H1 (cell line): Measurements from ENCODE around the gene CLP1. TPM values are rescaled to one million over a fixed set of nuclear protein-coding genes. Genes with fewer than 3 reads are reported as not detected.
A peak's percentile ranks its signal among the peaks of the same experiment; 100 is the strongest.

Experiments used
- ASH2L ChIP-seq: fragments of 200-600, 300-600 bp; sonication (generic); IDR thresholded peaks from one replicate; pipeline ENCODE4 v1.7.1; 2017; ENCODE audit warnings: low read length
- BACH1 ChIP-seq: IDR thresholded peaks from 2 replicates; pipeline ENCODE4 v1.6.1; 2012; ENCODE audit warnings: low read length, improper control_type of control experiment
- BRCA1 ChIP-seq: IDR thresholded peaks from 2 replicates; pipeline ENCODE4 v1.6.1; 2012; ENCODE audit warnings: low read depth, low read length, improper control_type of control experiment
- EGR1 ChIP-seq: IDR thresholded peaks from 2 replicates; pipeline ENCODE4 v1.6.1; 2011; ENCODE audit warnings: low read depth, low read length, borderline replicate concordance
- EP300 ChIP-seq, 2 experiments: IDR thresholded peaks; 1 replicate in 1 of 2; 2 replicates in 1 of 2; pipeline ENCODE4 v1.6.1; 2011 to 2012; ENCODE audit warnings: low read depth in 2 of 2, low read length in 2 of 2, mild to moderate bottlenecking in 2 of 2, borderline replicate concordance in 1 of 2, inconsistent platforms in 1 of 2, moderate library complexity in 1 of 2
- FOSL1 ChIP-seq: IDR thresholded peaks from 2 replicates; pipeline ENCODE4 v1.6.1; 2011; ENCODE audit warnings: mild to moderate bottlenecking, low read depth, low read length, moderate library complexity; ENCODE audit not compliant: insufficient read depth
- HDAC2 ChIP-seq, 2 experiments: fragments of 300-600 bp in 1 of 2; sonication (generic) in 1 of 2; IDR thresholded peaks; 2 replicates each; pipeline ENCODE4 v1.6.1; 2011 to 2012; ENCODE audit warnings: low read depth in 2 of 2, low read length in 2 of 2, mild to moderate bottlenecking in 2 of 2, moderate library complexity in 2 of 2, borderline replicate concordance in 1 of 2, inconsistent platforms in 1 of 2
- JUND ChIP-seq: IDR thresholded peaks from 2 replicates; pipeline ENCODE4 v1.6.1; 2011; ENCODE audit warnings: mild to moderate bottlenecking, improper control_type of control experiment, low read length
- KDM4A ChIP-seq: IDR thresholded peaks from one replicate; pipeline ENCODE4 v1.7.1; 2012; ENCODE audit warnings: low read depth, mild to moderate bottlenecking, moderate library complexity, low read length, inconsistent platforms; ENCODE audit not compliant: severe bottlenecking
- MAFK ChIP-seq: IDR thresholded peaks from 2 replicates; pipeline ENCODE4 v1.6.1; 2012; ENCODE audit warnings: low read depth, mild to moderate bottlenecking, improper control_type of control experiment, low read length
- POLR2A ChIP-seq, 2 experiments: IDR thresholded peaks; 1 replicate in 1 of 2; 2 replicates in 1 of 2; pipeline ENCODE4 v1.6.1; 2011; ENCODE audit warnings: low read depth in 2 of 2, low read length in 2 of 2, mild to moderate bottlenecking in 2 of 2; ENCODE audit errors: control extremely low read depth in 1 of 2
- POU5F1 ChIP-seq: IDR thresholded peaks from 2 replicates; pipeline ENCODE4 v1.6.1; 2011; ENCODE audit warnings: low read depth, mild to moderate bottlenecking, low read length, moderate library complexity
- RBBP5 ChIP-seq: IDR thresholded peaks from 2 replicates; pipeline ENCODE4 v1.7.1; 2012; ENCODE audit warnings: low read depth, mild to moderate bottlenecking, inconsistent platforms, low read length, moderate library complexity, borderline replicate concordance
- RNF2 ChIP-seq: fragments of 200-900, 300-1000 bp; sonication (generic); IDR thresholded peaks from 2 replicates; pipeline ENCODE4 v1.7.1; 2016; ENCODE audit warnings: borderline replicate concordance, low read depth, mild to moderate bottlenecking, antibody characterized with exemption, low read length; ENCODE audit not compliant: poor library complexity, severe bottlenecking; ENCODE audit errors: missing control alignments
- SIN3A ChIP-seq, 2 experiments: IDR thresholded peaks in 1 of 2; conservative IDR thresholded peaks in 1 of 2; 2 replicates each; pipeline ENCODE4 v1.6.1; 2011 to 2012; ENCODE audit warnings: low read length in 2 of 2, improper control_type of control experiment in 1 of 2, low read depth in 1 of 2, mild to moderate bottlenecking in 1 of 2
- SIRT6 ChIP-seq: IDR thresholded peaks from one replicate; pipeline ENCODE4 v1.7.1; 2012; ENCODE audit warnings: low read length, inconsistent platforms
- TAF1 ChIP-seq: IDR thresholded peaks from 2 replicates; pipeline ENCODE4 v1.6.1; 2011; ENCODE audit warnings: mild to moderate bottlenecking, low read depth, low read length
- TBP ChIP-seq: IDR thresholded peaks from 2 replicates; pipeline ENCODE4 v1.6.1; 2011; ENCODE audit warnings: low read depth, low read length, improper control_type of control experiment
- YY1 ChIP-seq: IDR thresholded peaks from 2 replicates; pipeline ENCODE4 v1.6.1; 2011; ENCODE audit warnings: low read depth, mild to moderate bottlenecking, low read length
- polyA plus RNA-seq, 7 experiments: library from polyadenylated mRNA; depleted of rRNA in 3 of 7; stranded (reverse) in 5 of 7; unstranded in 2 of 7; fragments of >200 nt in 5 of 7; fragments of 200-250 nt in 2 of 7; gene quantifications; 1 replicate in 5 of 7; 2 replicates in 1 of 7; 4 replicates in 1 of 7; pipeline versions ENCODE4 v1.2.1 to v1.2.3, GENCODE V29; 2011 to 2013; ENCODE audit warnings: missing spikeins in 2 of 7, mixed read lengths in 2 of 7
- total RNA-seq: library from RNA; stranded (reverse); fragmentation: NEBNext Ultra II Directional; extraction: Animal tissue kit (Norgen Biotek cat#: 25700); gene quantifications from 2 replicates; pipeline ENCODE4 v1.2.1, GENCODE V29; 2021
- TF ChIP-seq, protein P1 (sequence below): IDR thresholded peaks from 2 replicates; pipeline ENCODE4 v1.6.1; 2012; ENCODE audit warnings: inconsistent platforms
- TF ChIP-seq, protein P2 (sequence below): IDR thresholded peaks from 2 replicates; pipeline ENCODE4 v1.6.1; 2012; ENCODE audit warnings: low read length, inconsistent platforms

CLP1 gene
- total and polyA plus RNA-seq, 2 of the 8 experiments (the other 6 are each of a cell fraction or from before 2014, with no cell fraction given): 29.4 to 29.9 TPM

DNA sequence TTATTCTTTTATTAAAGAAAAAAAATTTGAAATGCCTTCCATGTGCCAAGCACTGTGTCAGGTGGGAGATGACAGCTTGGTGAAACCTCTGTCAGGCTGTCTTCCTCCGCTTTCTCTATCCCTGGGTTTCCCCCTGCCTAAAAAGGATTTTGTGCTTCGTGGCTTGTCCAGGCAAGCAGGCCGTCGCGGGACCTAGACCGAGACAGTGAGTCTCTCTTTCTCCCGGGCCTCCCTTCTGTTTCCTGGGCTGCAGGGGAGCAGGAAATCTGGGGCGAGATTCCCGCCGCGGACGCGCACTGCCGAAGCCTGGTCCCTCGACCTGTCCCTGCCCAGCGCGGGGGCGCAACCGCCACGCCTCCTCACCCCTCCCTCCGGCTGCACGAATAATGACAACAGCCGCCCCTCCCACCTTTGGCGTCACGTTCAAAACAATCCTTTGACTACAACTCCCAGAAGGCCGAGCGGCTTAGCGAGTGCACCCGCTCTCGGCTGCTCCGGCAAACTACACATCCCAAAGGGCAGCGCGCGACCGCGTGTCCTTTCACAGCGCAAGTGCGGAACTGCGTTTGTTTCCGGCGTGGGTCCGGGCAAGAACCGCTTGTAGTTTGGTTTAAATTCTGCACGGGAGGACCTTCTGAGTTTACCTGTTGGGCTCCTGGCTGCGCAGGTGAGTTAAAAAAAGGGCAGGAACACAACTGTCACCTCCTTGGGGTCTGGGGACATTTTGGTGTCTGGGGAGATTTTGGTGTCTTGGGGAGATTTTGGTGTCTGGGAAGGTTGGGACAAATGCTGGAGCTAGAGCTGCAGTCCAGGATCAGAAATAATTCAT is at the start of gene CLP1 (continued):
- TF ChIP-seq EP300 (IDR thresholded peaks at IDR 0.05; ENCODE audit: borderline replicate concordance in 1 of 2, low read depth in 2 of 2, low read length in 2 of 2): no peak
- TF ChIP-seq MAFK: no peak
- peak; percentile 96 for TF ChIP-seq KDM4A
- TF ChIP-seq SIN3A (conservative IDR thresholded peaks at IDR 0.05 in 1 of 2, IDR thresholded peaks at IDR 0.05 in 1 of 2; ENCODE audit: low read depth in 1 of 2, low read length in 2 of 2): peak; percentile 65 to 98; a peak in 3 of 4 replicates
- TF ChIP-seq, protein P1, sequence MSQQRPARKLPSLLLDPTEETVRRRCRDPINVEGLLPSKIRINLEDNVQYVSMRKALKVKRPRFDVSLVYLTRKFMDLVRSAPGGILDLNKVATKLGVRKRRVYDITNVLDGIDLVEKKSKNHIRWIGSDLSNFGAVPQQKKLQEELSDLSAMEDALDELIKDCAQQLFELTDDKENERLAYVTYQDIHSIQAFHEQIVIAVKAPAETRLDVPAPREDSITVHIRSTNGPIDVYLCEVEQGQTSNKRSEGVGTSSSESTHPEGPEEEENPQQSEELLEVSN: peak; percentile 37
- TF ChIP-seq JUND: peak; percentile 17; the same call in 1 of the 2 replicates
- no peak for TF ChIP-seq RNF2
- TF ChIP-seq TBP: peak; percentile 58; the same call in 1 of the 2 replicates
- TF ChIP-seq BRCA1: peak; percentile 87
- no peak for TF ChIP-seq POU5F1
- peak in 1 of 2 experiments; percentile 62; a peak in 1 of 4 replicates for TF ChIP-seq HDAC2 (IDR thresholded peaks at IDR 0.05; ENCODE audit: borderline replicate concordance in 1 of 2, low read depth in 2 of 2, low read length in 2 of 2)
- no peak for TF ChIP-seq RBBP5
- TF ChIP-seq TAF1: peak; percentile 68
- TF ChIP-seq SIRT6: no peak
- TF ChIP-seq FOSL1: no peak
- TF ChIP-seq BACH1: no peak
- TF ChIP-seq EGR1: peak; percentile 95
- TF ChIP-seq POLR2A (IDR thresholded peaks at IDR 0.05; ENCODE audit: control extremely low read depth in 1 of 2, low read depth in 2 of 2, low read length in 2 of 2): peak; percentile 17 to 73
- TF ChIP-seq, protein P2, sequence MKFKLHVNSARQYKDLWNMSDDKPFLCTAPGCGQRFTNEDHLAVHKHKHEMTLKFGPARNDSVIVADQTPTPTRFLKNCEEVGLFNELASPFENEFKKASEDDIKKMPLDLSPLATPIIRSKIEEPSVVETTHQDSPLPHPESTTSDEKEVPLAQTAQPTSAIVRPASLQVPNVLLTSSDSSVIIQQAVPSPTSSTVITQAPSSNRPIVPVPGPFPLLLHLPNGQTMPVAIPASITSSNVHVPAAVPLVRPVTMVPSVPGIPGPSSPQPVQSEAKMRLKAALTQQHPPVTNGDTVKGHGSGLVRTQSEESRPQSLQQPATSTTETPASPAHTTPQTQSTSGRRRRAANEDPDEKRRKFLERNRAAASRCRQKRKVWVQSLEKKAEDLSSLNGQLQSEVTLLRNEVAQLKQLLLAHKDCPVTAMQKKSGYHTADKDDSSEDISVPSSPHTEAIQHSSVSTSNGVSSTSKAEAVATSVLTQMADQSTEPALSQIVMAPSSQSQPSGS: 0 out of 2 replicates have a peak, but pooled peaks have one; percentile 29
- no peak for TF ChIP-seq YY1
- TF ChIP-seq ASH2L: peak; percentile 55
